ENCODE data around the gene OTP. TPM values are rescaled to one million over a fixed set of nuclear protein-coding genes. Genes with fewer than 3 reads are reported as not detected.

The OTP gene
- total and polyA plus RNA-seq, 4 donors: not detected

DNA sequence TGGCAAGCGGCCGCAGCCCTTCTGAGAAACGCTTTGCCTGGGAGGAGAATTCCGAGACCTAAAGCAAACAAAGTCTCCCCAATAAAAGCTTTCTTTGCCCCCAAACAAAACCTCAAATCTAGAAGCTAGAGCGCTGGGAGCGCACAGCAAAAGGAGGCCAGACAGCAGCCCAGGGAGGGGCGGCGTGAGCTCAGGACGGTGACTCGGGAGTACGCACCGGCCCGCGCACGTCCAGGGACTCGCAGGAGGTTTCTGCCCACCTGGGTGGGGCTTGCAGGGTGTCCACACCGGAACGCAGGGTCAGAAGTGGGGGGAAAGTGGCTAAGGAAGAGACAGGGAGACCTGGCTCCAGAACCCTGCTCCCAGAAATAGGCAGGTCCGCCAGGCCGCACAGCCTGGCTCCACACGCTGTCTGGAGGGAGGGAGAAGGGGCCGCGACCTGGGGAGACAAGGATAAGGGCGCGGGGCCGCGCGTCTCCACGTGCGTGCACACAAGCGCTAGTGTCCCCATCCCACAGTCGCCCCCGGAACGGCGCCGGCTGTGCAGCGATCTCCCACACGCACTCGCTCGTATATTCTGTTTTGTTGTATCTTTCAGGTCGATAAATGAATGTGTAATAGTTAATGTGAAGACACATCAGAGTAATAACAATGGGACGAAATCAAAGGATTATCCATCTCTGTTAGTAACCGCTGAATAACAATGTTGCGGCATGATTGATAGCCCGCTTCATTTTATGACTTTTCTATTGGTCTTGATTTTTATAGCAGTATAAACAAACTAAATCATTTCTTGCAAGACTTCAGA lies 2.3 kb upstream of the OTP start:
- no peak overlapping the region for H3K9ac ChIP-seq (ENCODE audit: low read depth in 1 of 2, low read length in 2 of 2)
- no peak overlapping the region for H3K4me3 ChIP-seq (ENCODE audit: low read depth in 1 of 3, low read length in 3 of 3)
- no peak overlapping the region for H3K27ac ChIP-seq (ENCODE audit: low read depth in 1 of 2, low read length in 2 of 2)
- TF ChIP-seq JUND (IDR thresholded peaks at IDR 0.05): no peak
- no peak for TF ChIP-seq HNF4A (conservative IDR thresholded peaks at IDR 0.05)
- TF ChIP-seq, protein P1, sequence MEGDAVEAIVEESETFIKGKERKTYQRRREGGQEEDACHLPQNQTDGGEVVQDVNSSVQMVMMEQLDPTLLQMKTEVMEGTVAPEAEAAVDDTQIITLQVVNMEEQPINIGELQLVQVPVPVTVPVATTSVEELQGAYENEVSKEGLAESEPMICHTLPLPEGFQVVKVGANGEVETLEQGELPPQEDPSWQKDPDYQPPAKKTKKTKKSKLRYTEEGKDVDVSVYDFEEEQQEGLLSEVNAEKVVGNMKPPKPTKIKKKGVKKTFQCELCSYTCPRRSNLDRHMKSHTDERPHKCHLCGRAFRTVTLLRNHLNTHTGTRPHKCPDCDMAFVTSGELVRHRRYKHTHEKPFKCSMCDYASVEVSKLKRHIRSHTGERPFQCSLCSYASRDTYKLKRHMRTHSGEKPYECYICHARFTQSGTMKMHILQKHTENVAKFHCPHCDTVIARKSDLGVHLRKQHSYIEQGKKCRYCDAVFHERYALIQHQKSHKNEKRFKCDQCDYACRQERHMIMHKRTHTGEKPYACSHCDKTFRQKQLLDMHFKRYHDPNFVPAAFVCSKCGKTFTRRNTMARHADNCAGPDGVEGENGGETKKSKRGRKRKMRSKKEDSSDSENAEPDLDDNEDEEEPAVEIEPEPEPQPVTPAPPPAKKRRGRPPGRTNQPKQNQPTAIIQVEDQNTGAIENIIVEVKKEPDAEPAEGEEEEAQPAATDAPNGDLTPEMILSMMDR (IDR thresholded peaks at IDR 0.05; ENCODE audit: low read depth, low read length, missing input control): no peak
- no peak for TF ChIP-seq HNF4G (IDR thresholded peaks at IDR 0.05)
- no peak for TF ChIP-seq RXRA (IDR thresholded peaks at IDR 0.05)
- no peak for TF ChIP-seq RAD21 (IDR thresholded peaks at IDR 0.05)
- no peak for TF ChIP-seq EGR1 (IDR thresholded peaks at IDR 0.05; ENCODE audit: low read depth in 2 of 2)
- TF ChIP-seq FOXA1 (IDR thresholded peaks at IDR 0.05): no peak
- TF ChIP-seq SP1 (IDR thresholded peaks at IDR 0.05): no peak
- no peak for TF ChIP-seq FOXA2 (IDR thresholded peaks at IDR 0.05)
- TF ChIP-seq, protein P2, sequence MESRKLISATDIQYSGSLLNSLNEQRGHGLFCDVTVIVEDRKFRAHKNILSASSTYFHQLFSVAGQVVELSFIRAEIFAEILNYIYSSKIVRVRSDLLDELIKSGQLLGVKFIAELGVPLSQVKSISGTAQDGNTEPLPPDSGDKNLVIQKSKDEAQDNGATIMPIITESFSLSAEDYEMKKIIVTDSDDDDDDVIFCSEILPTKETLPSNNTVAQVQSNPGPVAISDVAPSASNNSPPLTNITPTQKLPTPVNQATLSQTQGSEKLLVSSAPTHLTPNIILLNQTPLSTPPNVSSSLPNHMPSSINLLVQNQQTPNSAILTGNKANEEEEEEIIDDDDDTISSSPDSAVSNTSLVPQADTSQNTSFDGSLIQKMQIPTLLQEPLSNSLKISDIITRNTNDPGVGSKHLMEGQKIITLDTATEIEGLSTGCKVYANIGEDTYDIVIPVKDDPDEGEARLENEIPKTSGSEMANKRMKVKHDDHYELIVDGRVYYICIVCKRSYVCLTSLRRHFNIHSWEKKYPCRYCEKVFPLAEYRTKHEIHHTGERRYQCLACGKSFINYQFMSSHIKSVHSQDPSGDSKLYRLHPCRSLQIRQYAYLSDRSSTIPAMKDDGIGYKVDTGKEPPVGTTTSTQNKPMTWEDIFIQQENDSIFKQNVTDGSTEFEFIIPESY (IDR thresholded peaks at IDR 0.05): no peak
- no peak for TF ChIP-seq TAF1 (conservative IDR thresholded peaks at IDR 0.05)
- TF ChIP-seq NR2F2 (IDR thresholded peaks at IDR 0.05): no peak
- TF ChIP-seq, protein P3, sequence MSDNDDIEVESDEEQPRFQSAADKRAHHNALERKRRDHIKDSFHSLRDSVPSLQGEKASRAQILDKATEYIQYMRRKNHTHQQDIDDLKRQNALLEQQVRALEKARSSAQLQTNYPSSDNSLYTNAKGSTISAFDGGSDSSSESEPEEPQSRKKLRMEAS (IDR thresholded peaks at IDR 0.05): no peak
- 9% methylated on average over 45 of the region's 45 CpGs for WGBS
- H3K27me3 ChIP-seq (ENCODE audit: control insufficient read depth in 4 of 4, insufficient read depth in 4 of 4, low read length in 3 of 4): peaks cover 12 to 59% (median 34%) of the 10 kb centered on the region in 4 donors
- DNase-seq (ENCODE audit: low spot score): no peak
- H3K36me3 ChIP-seq (ENCODE audit: control insufficient read depth in 4 of 4, insufficient read depth in 3 of 4, low read depth in 1 of 4, low read length in 3 of 4): no peaks in the 10 kb centered on the region
- peaks cover 0 to 21% (median 2%) of the 10 kb centered on the region in 4 donors for H3K9me3 ChIP-seq (ENCODE audit: control insufficient read depth in 4 of 4, low read length in 3 of 4)
- peaks cover 4 to 28% (median 16%) of the 10 kb centered on the region in 4 donors for H3K4me1 ChIP-seq (ENCODE audit: control insufficient read depth in 4 of 4, insufficient read depth in 4 of 4, low read length in 3 of 4)

DNA sequence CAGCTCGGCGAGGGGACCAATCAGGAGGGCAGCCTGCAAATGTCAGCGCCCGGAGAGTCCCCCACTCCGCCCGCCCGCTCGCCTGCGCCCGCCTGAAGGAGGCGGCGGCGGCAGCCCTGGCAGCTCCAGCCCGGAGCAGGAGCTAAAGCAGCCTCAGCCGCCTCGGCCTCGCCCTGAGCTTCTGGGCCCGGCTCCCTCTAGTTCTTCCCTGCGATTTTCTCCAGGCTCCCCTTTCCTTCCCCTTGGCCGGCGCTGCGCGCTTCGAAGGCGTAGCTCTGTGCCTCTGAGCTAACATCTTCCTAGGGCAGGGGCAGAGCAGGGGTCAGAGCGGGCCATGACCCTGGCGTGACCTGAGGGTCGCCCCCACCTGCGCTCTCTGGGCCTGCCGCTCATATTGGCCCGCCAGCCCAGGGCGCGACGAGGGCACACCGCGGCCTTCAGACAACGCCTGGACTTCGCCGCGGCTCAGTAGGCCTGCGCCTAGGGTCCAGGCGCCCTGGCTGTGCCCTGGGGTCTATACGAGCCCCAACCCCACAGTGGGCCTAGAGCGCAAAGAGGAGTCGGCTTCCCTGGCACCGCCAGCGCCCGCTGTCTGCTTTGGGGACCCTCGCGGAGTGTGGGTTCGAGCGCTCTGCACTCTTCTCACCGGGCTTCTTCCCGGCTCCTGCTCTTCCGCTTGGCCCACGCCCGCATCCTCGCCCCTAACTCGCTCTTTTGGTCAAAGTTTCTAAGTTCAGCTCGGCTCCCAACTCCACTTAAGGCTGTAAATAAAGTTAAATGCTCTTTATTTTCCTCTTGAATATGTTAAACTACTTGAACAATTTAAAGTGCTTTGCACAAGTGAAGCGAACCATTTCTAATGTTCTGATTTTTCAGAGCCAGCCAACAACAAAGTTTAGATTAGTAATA lies 504 bp upstream of the OTP start:
- no peak for DNase-seq (ENCODE audit: low spot score)
- Histone ChIP-seq H3K27me3 (ENCODE audit: control insufficient read depth in 4 of 4, insufficient read depth in 4 of 4, low read length in 3 of 4) (peaks cover 12 to 61% (median 34%) of the 10 kb centered on the region in 4 donors), H3K9ac (ENCODE audit: low read depth in 1 of 2, low read length in 2 of 2) (no peak overlapping the region), H3K4me1 (ENCODE audit: control insufficient read depth in 4 of 4, insufficient read depth in 4 of 4, low read length in 3 of 4) (peaks cover 0 to 15% (median 8%) of the 10 kb centered on the region in 4 donors), H3K27ac (ENCODE audit: low read depth in 1 of 2, low read length in 2 of 2) (no peak overlapping the region), H3K4me3 (ENCODE audit: low read depth in 1 of 3, low read length in 3 of 3) (no peak overlapping the region), H3K36me3 (ENCODE audit: control insufficient read depth in 4 of 4, insufficient read depth in 3 of 4, low read depth in 1 of 4, low read length in 3 of 4) (no peaks in the 10 kb centered on the region), H3K9me3 (ENCODE audit: control insufficient read depth in 4 of 4, low read length in 3 of 4) (peaks cover 0 to 24% (median 2%) of the 10 kb centered on the region in 4 donors)
- WGBS: 14% methylated on average over 61 of the region's 61 CpGs
- TF ChIP-seq JUND (IDR thresholded peaks at IDR 0.05) (no peak), NR2F2 (IDR thresholded peaks at IDR 0.05) (no peak), SP1 (IDR thresholded peaks at IDR 0.05) (no peak), FOXA1 (IDR thresholded peaks at IDR 0.05) (no peak), HNF4G (IDR thresholded peaks at IDR 0.05) (no peak), RAD21 (IDR thresholded peaks at IDR 0.05) (no peak), EGR1 (IDR thresholded peaks at IDR 0.05; ENCODE audit: low read depth in 2 of 2) (no peak), GABPA (IDR thresholded peaks at IDR 0.05 in 1 of 2, conservative IDR thresholded peaks at IDR 0.05 in 1 of 2) (no peak)
- TF ChIP-seq, protein P2 (IDR thresholded peaks at IDR 0.05): no peak
- TF ChIP-seq, protein P4, sequence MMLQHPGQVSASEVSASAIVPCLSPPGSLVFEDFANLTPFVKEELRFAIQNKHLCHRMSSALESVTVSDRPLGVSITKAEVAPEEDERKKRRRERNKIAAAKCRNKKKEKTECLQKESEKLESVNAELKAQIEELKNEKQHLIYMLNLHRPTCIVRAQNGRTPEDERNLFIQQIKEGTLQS (IDR thresholded peaks at IDR 0.05): no peak
- TF ChIP-seq, protein P3 (IDR thresholded peaks at IDR 0.05): no peak
